Sigmoid colon (tissue), 7 donors: Measurements from ENCODE around the gene UCKL1. TPM values are rescaled to one million over a fixed set of nuclear protein-coding genes. Genes with fewer than 3 reads are reported as not detected.
"Not testable (repeated sequence)": the region's sequence is repeated elsewhere in the genome, so short reads cannot be mapped to it uniquely, and the experiment has no call there.

ENCODE experiments used
- DNase-seq: peaks from one replicate; pipeline ENCODE4 v3.0.0-alpha.2; 2019
- H3K27ac ChIP-seq, 4 donors: fragments of 200-600 bp; sonication (generic); one replicate each; pipeline ENCODE4 v1.5.1; 2016 to 2019; ENCODE audit warnings: mild to moderate bottlenecking in 1 of 4
- H3K27me3 ChIP-seq, 3 donors: fragments of 200-600 bp; sonication (generic); one replicate each; pipeline ENCODE4 v1.5.1; 2019; ENCODE audit warnings: mild to moderate bottlenecking in 1 of 3
- H3K36me3 ChIP-seq, 4 donors: fragments of 200-600 bp; sonication (generic); one replicate each; pipeline ENCODE4 v1.5.1; 2016 to 2019
- H3K4me1 ChIP-seq, 4 donors: fragments of 200-600 bp; sonication (generic); one replicate each; pipeline ENCODE4 v1.5.1; 2017 to 2019
- H3K4me3 ChIP-seq, 4 donors: fragments of 200-600 bp; sonication (generic); one replicate each; pipeline ENCODE4 v1.5.1; 2017 to 2019; ENCODE audit warnings: mild to moderate bottlenecking in 2 of 4, moderate library complexity in 1 of 4
- H3K9me3 ChIP-seq, 4 donors: fragments of 200-600 bp in 3 of 4; sonication (generic) in 3 of 4; one replicate each; pipeline versions ENCODE4 v1.5.1 to v1.6.1; 2013 to 2019
- CTCF ChIP-seq, 4 experiments: fragments of 450-650 bp in 3 of 4; fragments of 200-600 bp in 1 of 4; IDR thresholded peaks; one replicate each; pipeline ENCODE4 v1.5.1; 2016 to 2019; ENCODE audit warnings: antibody characterized with exemption in 4 of 4, mild to moderate bottlenecking in 3 of 4, moderate library complexity in 2 of 4
- EP300 ChIP-seq, 4 donors: sonication (generic); formaldehyde crosslinking; IDR thresholded peaks; one replicate each; pipeline ENCODE4 v1.6.1; 2017; ENCODE audit warnings: antibody characterized with exemption in 4 of 4
- POLR2A ChIP-seq, 2 donors: fragments of 450-650 bp; IDR thresholded peaks; one replicate each; pipeline ENCODE4 v1.6.1; 2016; ENCODE audit warnings: antibody characterized with exemption in 2 of 2, mild to moderate bottlenecking in 2 of 2, moderate library complexity in 2 of 2
- POLR2AphosphoS5 ChIP-seq, 4 donors: sonication (generic); formaldehyde crosslinking; IDR thresholded peaks; one replicate each; pipeline ENCODE4 v1.6.1; 2017; ENCODE audit warnings: antibody characterized with exemption in 4 of 4
- WGBS, 2 donors: extraction: QIAGEN DNeasy Blood & Tissue Kit; methylation state at CpG; one replicate each; pipeline ENCODE4 v1.1.7; 2013; 5-methylcytosine and 5-hydroxymethylcytosine counted together
- intact Hi-C: fragments of 100-400 bp; cut with DNase I; formaldehyde crosslinking; loops from one replicate; pipeline ENCODE4 v1.15.1; 2023
- polyA plus RNA-seq, 3 donors: library from polyadenylated mRNA; stranded (reverse); fragments of 200-250 nt; gene quantifications; one replicate each; pipeline ENCODE4 v1.2.3, GENCODE V29; 2013
- total RNA-seq, 4 donors: library from RNA; depleted of rRNA; stranded (reverse); fragments of >200 nt; gene quantifications; one replicate each; pipeline ENCODE4 v1.1.0, GENCODE V29; 2016
- donor health status: healthy with polysubstance abuse.
- donor health status: Bipolar disorder and iron deficiency.
- donor health status: healthy.

UCKL1 gene
- total and polyA plus RNA-seq, 7 donors: 21.1 to 45.6 (median 26.1) TPM

GRCh38 chr20:63963784-63964301 lies 7.6 kb upstream of the UCKL1 start:
- Histone ChIP-seq H3K36me3 (peaks cover 0 to 65% (median 30%) of the 10 kb centered on the region in 4 donors), H3K27ac (no peak overlapping the region), H3K27me3 (no peaks in the 10 kb centered on the region), H3K9me3 (no peaks in the 10 kb centered on the region), H3K4me1 (peaks cover 0 to 9% (median 7%) of the 10 kb centered on the region in 4 donors), H3K4me3 (no peak overlapping the region)
- intact Hi-C loops: no loop called here
- 94 to 95% methylated on average over 16 of the region's 16 CpGs for WGBS, 2 donors
- TF ChIP-seq EP300 (IDR thresholded peaks at IDR 0.05) (no peak), POLR2A (IDR thresholded peaks at IDR 0.05) (no peak), POLR2AphosphoS5 (IDR thresholded peaks at IDR 0.05) (no peak), CTCF (IDR thresholded peaks at IDR 0.05) (no peak)
- peak; percentile 58 for DNase-seq

GRCh38 chr20:63963348-63963741 lies 7.1 kb upstream of the UCKL1 start:
- Histone ChIP-seq H3K4me3 (no peak overlapping the region), H3K36me3 (peaks cover 0 to 66% (median 30%) of the 10 kb centered on the region in 4 donors), H3K9me3 (no peaks in the 10 kb centered on the region), H3K4me1 (peaks cover 0 to 4% (median 3%) of the 10 kb centered on the region in 4 donors), H3K27ac (no peak overlapping the region), H3K27me3 (no peaks in the 10 kb centered on the region)
- WGBS, 2 donors: 91 to 92% methylated on average over 27 of the region's 27 CpGs
- intact Hi-C loops: no loop called here
- peak; percentile 58 for DNase-seq
- TF ChIP-seq POLR2AphosphoS5 (IDR thresholded peaks at IDR 0.05) (no peak), POLR2A (IDR thresholded peaks at IDR 0.05) (no peak), EP300 (IDR thresholded peaks at IDR 0.05) (no peak), CTCF (IDR thresholded peaks at IDR 0.05) (no peak)

- Histone ChIP-seq H3K27me3 (no peaks in the 10 kb centered on the region), H3K4me3 (no peak overlapping the region), H3K4me1 (peaks cover 0 to 6% (median 3%) of the 10 kb centered on the region in 4 donors), H3K27ac (no peak overlapping the region), H3K9me3 (no peaks in the 10 kb centered on the region), H3K36me3 (peaks cover 0 to 66% (median 30%) of the 10 kb centered on the region in 4 donors)
- DNase-seq: no peak
- WGBS, 2 donors: 96 to 97% methylated on average over 61 of the region's 61 CpGs
- intact Hi-C loops: no loop called here
- TF ChIP-seq EP300 (IDR thresholded peaks at IDR 0.05): no peak
- no peak for TF ChIP-seq POLR2A (IDR thresholded peaks at IDR 0.05)
- TF ChIP-seq POLR2AphosphoS5 (IDR thresholded peaks at IDR 0.05): no peak
- TF ChIP-seq CTCF (IDR thresholded peaks at IDR 0.05): no peak
Observed at GRCh38 chr20:63962426-63963347, 6.5 kb upstream of the UCKL1 start.

- 94 to 95% methylated on average over 26 of the region's 26 CpGs for WGBS, 2 donors
- Histone ChIP-seq H3K36me3 (peaks cover 0 to 59% (median 27%) of the 10 kb centered on the region in 4 donors), H3K27me3 (no peaks in the 10 kb centered on the region), H3K4me3 (no peak overlapping the region), H3K27ac (no peak overlapping the region), H3K9me3 (no peaks in the 10 kb centered on the region), H3K4me1 (peaks cover 0 to 14% (median 11%) of the 10 kb centered on the region in 4 donors)
- DNase-seq: peak; percentile 56
- intact Hi-C loops: no loop called here
- TF ChIP-seq POLR2A (IDR thresholded peaks at IDR 0.05): no peak
- no peak for TF ChIP-seq CTCF (IDR thresholded peaks at IDR 0.05)
- no peak for TF ChIP-seq POLR2AphosphoS5 (IDR thresholded peaks at IDR 0.05)
- no peak for TF ChIP-seq EP300 (IDR thresholded peaks at IDR 0.05)
Observed at GRCh38 chr20:63961664-63962425, 5.6 kb upstream of the UCKL1 start.

GRCh38 chr20:63960654-63961621 lies 4.7 kb upstream of the UCKL1 start:
- H3K9me3 ChIP-seq, DNase-seq, H3K27ac ChIP-seq, intact Hi-C loops, H3K27me3 ChIP-seq, H3K4me3 ChIP-seq: not testable (repeated sequence)
- Histone ChIP-seq H3K36me3 (peaks cover 0 to 51% (median 19%) of the 10 kb centered on the region in 4 donors), H3K4me1 (peaks cover 0 to 15% (median 14%) of the 10 kb centered on the region in 4 donors)
- WGBS, 2 donors: 90 to 94% methylated on average over 15 of the region's 15 CpGs
